HUES48 (cell line): ENCODE measurements around the gene MT2A.

Experiments used
- H3K27ac ChIP-seq: one replicate; pipeline ENCODE4 v1.7.0; 2013; ENCODE audit warnings: low read depth, low read length, inconsistent platforms
- H3K27me3 ChIP-seq: 2 replicates; pipeline ENCODE4 v1.6.1; 2013; ENCODE audit warnings: mild to moderate bottlenecking, low read length; ENCODE audit not compliant: control insufficient read depth, insufficient read depth
- H3K36me3 ChIP-seq: 2 replicates; pipeline ENCODE4 v1.6.1; 2013; ENCODE audit warnings: low read length; ENCODE audit not compliant: control insufficient read depth, insufficient read depth
- H3K4me1 ChIP-seq: 2 replicates; pipeline ENCODE4 v1.6.1; 2013; ENCODE audit warnings: mild to moderate bottlenecking, low read length; ENCODE audit not compliant: control insufficient read depth, insufficient read depth
- H3K4me3 ChIP-seq: 2 replicates; pipeline ENCODE4 v1.5.1; 2013; ENCODE audit warnings: mild to moderate bottlenecking, low read depth, low read length
- H3K9ac ChIP-seq: 2 replicates; pipeline ENCODE4 v1.6.1; 2013; ENCODE audit warnings: mild to moderate bottlenecking, low read depth, low read length, moderate library complexity
- H3K9me3 ChIP-seq: 2 replicates; pipeline ENCODE4 v1.6.1; 2013; ENCODE audit warnings: low read length; ENCODE audit not compliant: control insufficient read depth, insufficient read depth

MT2A gene

GRCh38 chr16:56608043-56608875 is at the start of gene MT2A:
TSS of gene MT2A (plus strand) at chr16:56608584. CDS start at chr16:56608656, 72 bp downstream.
- peaks cover 32% of the 10 kb centered on the region for H3K4me1 ChIP-seq
- H3K36me3 ChIP-seq, result no peaks in the 10 kb centered on the region
- no peak within 1 kb of the TSS; the same call in 1 of the 2 replicates for H3K9ac ChIP-seq
- peaks cover 79% of the 10 kb centered on the region for H3K27me3 ChIP-seq
- no peaks in the 10 kb centered on the region for H3K9me3 ChIP-seq
- H3K4me3 ChIP-seq, result peak within 1 kb of the TSS; percentile 65
- no peak within 1 kb of the TSS for H3K27ac ChIP-seq

GRCh38 chr16:56559109-56559508 is 49.3 kb upstream of the MT2A start:
- no peaks in the 10 kb centered on the region for H3K36me3 ChIP-seq
- no peak overlapping the region for H3K9ac ChIP-seq
- H3K4me1 ChIP-seq, result no peaks in the 10 kb centered on the region
- no peaks in the 10 kb centered on the region for H3K27me3 ChIP-seq
- no peaks in the 10 kb centered on the region for H3K9me3 ChIP-seq
- no peak overlapping the region for H3K27ac ChIP-seq
- no peak overlapping the region for H3K4me3 ChIP-seq

GRCh38 chr16:56560447-56560846 is 47.9 kb upstream of the MT2A start:
- Histone ChIP-seq H3K4me1 (no peaks in the 10 kb centered on the region), H3K4me3 (no peak overlapping the region), H3K9me3 (no peaks in the 10 kb centered on the region), H3K27me3 (no peaks in the 10 kb centered on the region), H3K9ac (no peak overlapping the region), H3K36me3 (no peaks in the 10 kb centered on the region), H3K27ac (no peak overlapping the region)

- Histone ChIP-seq H3K4me1 (no peaks in the 10 kb centered on the region), H3K9ac (no peak overlapping the region), H3K27ac (no peak overlapping the region), H3K36me3 (no peaks in the 10 kb centered on the region), H3K27me3 (no peaks in the 10 kb centered on the region), H3K4me3 (no peak overlapping the region), H3K9me3 (no peaks in the 10 kb centered on the region)
Measured at GRCh38 chr16:56561126-56561525, 47.3 kb upstream of the MT2A start.

- H3K9ac ChIP-seq, result no peak within 1 kb of the TSS
- H3K27me3 ChIP-seq, result 0 out of 2 replicates have a peak, but pooled peaks cover 2% of the 10 kb centered on the region
- no peaks in the 10 kb centered on the region for H3K9me3 ChIP-seq
- no peaks in the 10 kb centered on the region for H3K4me1 ChIP-seq
- H3K27ac ChIP-seq, result no peak within 1 kb of the TSS
- no peaks in the 10 kb centered on the region for H3K36me3 ChIP-seq
- H3K4me3 ChIP-seq, result no peak within 1 kb of the TSS
Measured at GRCh38 chr16:56564793-56565477, 43.4 kb upstream of the MT2A start, which contains the start of gene MT4. TSS of gene MT4 (plus strand) at chr16:56565073. CDS start at chr16:56565129, 56 bp downstream.

GRCh38 chr16:56569971-56570370 is 38.4 kb upstream of the MT2A start:
- Histone ChIP-seq H3K36me3 (no peaks in the 10 kb centered on the region), H3K4me1 (no peaks in the 10 kb centered on the region), H3K4me3 (no peak overlapping the region), H3K27ac (no peak overlapping the region), H3K27me3 (0 out of 2 replicates have a peak, but pooled peaks cover 2% of the 10 kb centered on the region), H3K9ac (no peak overlapping the region), H3K9me3 (no peaks in the 10 kb centered on the region)

GRCh38 chr16:56571525-56571924 is 36.9 kb upstream of the MT2A start:
- Histone ChIP-seq H3K4me1 (no peaks in the 10 kb centered on the region), H3K9ac (no peak overlapping the region), H3K4me3 (no peak overlapping the region), H3K27me3 (0 out of 2 replicates have a peak, but pooled peaks cover 2% of the 10 kb centered on the region), H3K9me3 (no peaks in the 10 kb centered on the region), H3K27ac (no peak overlapping the region), H3K36me3 (no peaks in the 10 kb centered on the region)

- no peak overlapping the region for H3K27ac ChIP-seq
Measured at GRCh38 chr16:56574625-56575024, 33.8 kb upstream of the MT2A start.

GRCh38 chr16:56576585-56577299 is 31.6 kb upstream of the MT2A start:
- H3K4me3 ChIP-seq, result no peak overlapping the region
- no peaks in the 10 kb centered on the region for H3K27me3 ChIP-seq
- H3K9me3 ChIP-seq, result no peaks in the 10 kb centered on the region
- H3K4me1 ChIP-seq, result no peaks in the 10 kb centered on the region
- no peak overlapping the region for H3K27ac ChIP-seq
- H3K36me3 ChIP-seq, result no peaks in the 10 kb centered on the region
- no peak overlapping the region for H3K9ac ChIP-seq

More at GRCh38 chr16:56574625-56575024, 33.8 kb upstream of the MT2A start:
- Histone ChIP-seq H3K4me3 (no peak overlapping the region), H3K27me3 (no peaks in the 10 kb centered on the region), H3K36me3 (no peaks in the 10 kb centered on the region), H3K9ac (no peak overlapping the region), H3K4me1 (no peaks in the 10 kb centered on the region), H3K9me3 (no peaks in the 10 kb centered on the region)

- H3K27me3 ChIP-seq, result no peaks in the 10 kb centered on the region
- no peak overlapping the region for H3K9ac ChIP-seq
- H3K36me3 ChIP-seq, result no peaks in the 10 kb centered on the region
- no peak overlapping the region for H3K4me3 ChIP-seq
- H3K4me1 ChIP-seq, result no peaks in the 10 kb centered on the region
- no peaks in the 10 kb centered on the region for H3K9me3 ChIP-seq
- H3K27ac ChIP-seq, result no peak overlapping the region
Measured at GRCh38 chr16:56577300-56577625, 31.1 kb upstream of the MT2A start.
